ENCODE results near the gene CHERP.
"Not testable (repeated sequence)": the region's sequence is repeated elsewhere in the genome, so short reads cannot be mapped to it uniquely, and the experiment has no call there.

CHERP gene

GRCh38 chr19:16522559-16523377, 19.5 kb downstream of the CHERP start:
- in situ Hi-C loops (cut with MboI; ENCODE audit: low pct_unique_long_range_greater_than_20kb, low sequenced_read_pairs), result no loop called here
- no peak for DNase-seq

GRCh38 chr19:16521715-16522289, 20.4 kb downstream of the CHERP start:
- in situ Hi-C loops (cut with MboI; ENCODE audit: low pct_unique_long_range_greater_than_20kb, low sequenced_read_pairs), result no loop called here
- no peak for DNase-seq

- DNase-seq, result no peak
- in situ Hi-C loops (cut with MboI; ENCODE audit: low pct_unique_long_range_greater_than_20kb, low sequenced_read_pairs), result no loop called here
Observed at GRCh38 chr19:16520986-16521624, 21.1 kb downstream of the CHERP start.

GRCh38 chr19:16520074-16520973, 21.9 kb downstream of the CHERP start:
- DNase-seq, result no peak
- in situ Hi-C loops (cut with MboI; ENCODE audit: low pct_unique_long_range_greater_than_20kb, low sequenced_read_pairs), result no loop called here

GRCh38 chr19:16519230-16519687, 23.0 kb downstream of the CHERP start:
- in situ Hi-C loops (cut with MboI; ENCODE audit: low pct_unique_long_range_greater_than_20kb, low sequenced_read_pairs), result no loop called here
- DNase-seq, result no peak

- no peak for DNase-seq
- in situ Hi-C loops (cut with MboI; ENCODE audit: low pct_unique_long_range_greater_than_20kb, low sequenced_read_pairs), result no loop called here
Observed at GRCh38 chr19:16518483-16519229, 23.6 kb downstream of the CHERP start.

- DNase-seq, result no peak
- in situ Hi-C loops (cut with MboI; ENCODE audit: low pct_unique_long_range_greater_than_20kb, low sequenced_read_pairs), result no loop called here
Observed at GRCh38 chr19:16518061-16518460, 24.2 kb downstream of the CHERP start.

GRCh38 chr19:16516923-16517610, 25.2 kb downstream of the CHERP start:
- no peak for DNase-seq
- in situ Hi-C loops (cut with MboI; ENCODE audit: low pct_unique_long_range_greater_than_20kb, low sequenced_read_pairs), result no loop called here

GRCh38 chr19:16516381-16516780, 25.9 kb downstream of the CHERP start:
- no peak for DNase-seq
- in situ Hi-C loops (cut with MboI; ENCODE audit: low pct_unique_long_range_greater_than_20kb, low sequenced_read_pairs), result no loop called here

- in situ Hi-C loops (cut with MboI; ENCODE audit: low pct_unique_long_range_greater_than_20kb, low sequenced_read_pairs), result no loop called here
- DNase-seq, result no peak
Observed at GRCh38 chr19:16514383-16515019, 27.7 kb downstream of the CHERP start.

- in situ Hi-C loops (cut with MboI; ENCODE audit: low pct_unique_long_range_greater_than_20kb, low sequenced_read_pairs); DNase-seq: not testable (repeated sequence)
Observed at GRCh38 chr19:16512611-16513010, 29.6 kb downstream of the CHERP start.

- in situ Hi-C loops (cut with MboI; ENCODE audit: low pct_unique_long_range_greater_than_20kb, low sequenced_read_pairs), result no loop called here
- DNase-seq, result no peak
Observed at GRCh38 chr19:16509141-16510061, 32.8 kb downstream of the CHERP start.

GRCh38 chr19:16508546-16508945, 33.7 kb downstream of the CHERP start:
- in situ Hi-C loops (cut with MboI; ENCODE audit: low pct_unique_long_range_greater_than_20kb, low sequenced_read_pairs), result no loop called here
- no peak for DNase-seq

- no peak for DNase-seq
- in situ Hi-C loops (cut with MboI; ENCODE audit: low pct_unique_long_range_greater_than_20kb, low sequenced_read_pairs), result no loop called here
Observed at GRCh38 chr19:16506961-16507360, 35.3 kb downstream of the CHERP start.

- DNase-seq; in situ Hi-C loops (cut with MboI; ENCODE audit: low pct_unique_long_range_greater_than_20kb, low sequenced_read_pairs): not testable (repeated sequence)
Observed at GRCh38 chr19:16506161-16506560, 36.1 kb downstream of the CHERP start.

GRCh38 chr19:16504271-16504670, 38.0 kb downstream of the CHERP start:
- in situ Hi-C loops (cut with MboI; ENCODE audit: low pct_unique_long_range_greater_than_20kb, low sequenced_read_pairs), result no loop called here
- DNase-seq, result no peak

- in situ Hi-C loops (cut with MboI; ENCODE audit: low pct_unique_long_range_greater_than_20kb, low sequenced_read_pairs), result no loop called here
- no peak for DNase-seq
Observed at GRCh38 chr19:16497837-16498236, 44.4 kb downstream of the CHERP start.

Data from KBM-7 (cell line).